HFFc6 (cell line): ENCODE results near the gene OR52M1. TPM values are rescaled to one million over a fixed set of nuclear protein-coding genes. Genes with fewer than 3 reads are reported as not detected.
A peak's percentile ranks its signal among the peaks of the same experiment; 100 is the strongest.
"Not testable (repeated sequence)": the region's sequence is repeated elsewhere in the genome, so short reads cannot be mapped to it uniquely, and the experiment has no call there.

Experiments used
- DNase-seq: peaks from one replicate; pipeline ENCODE4 v3.0.0-alpha.2; 2018
- H3K27ac Mint-ChIP-seq: 2 replicates; pipeline ENCODE4 v1.8.0; 2020; ENCODE audit warnings: mild to moderate bottlenecking, mixed read lengths
- H3K27me3 Mint-ChIP-seq: 2 replicates; pipeline ENCODE4 v1.8.0; 2021; ENCODE audit warnings: mild to moderate bottlenecking, moderate library complexity, mixed read lengths; ENCODE audit not compliant: insufficient read depth
- H3K36me3 Mint-ChIP-seq: 2 replicates; pipeline ENCODE4 v1.8.0; 2021; ENCODE audit warnings: low read depth, mixed read lengths
- H3K4me1 Mint-ChIP-seq: 2 replicates; pipeline ENCODE4 v1.8.0; 2020; ENCODE audit warnings: low read depth, mixed read lengths
- H3K4me3 Mint-ChIP-seq: 2 replicates; pipeline ENCODE4 v1.8.0; 2020; ENCODE audit warnings: mild to moderate bottlenecking, moderate library complexity, mixed read lengths
- H3K9me3 Mint-ChIP-seq: 2 replicates; pipeline ENCODE4 v1.8.0; 2020; ENCODE audit warnings: mild to moderate bottlenecking, mixed read lengths
- total RNA-seq, 6 experiments: library from RNA; stranded (reverse); fragmentation: NEBNext Ultra II Directional; extraction: Animal tissue kit (Norgen Biotek cat#: 25700); gene quantifications; 2 replicates in 1 of 6; 3 replicates in 5 of 6; pipeline ENCODE4 v1.2.3, GENCODE V29; 2021
- TF ChIP-seq, protein P1 (sequence below): fragments of 200-600 bp; sonication (generic); IDR thresholded peaks from 2 replicates; pipeline ENCODE4 v1.5.0; 2021; ENCODE audit warnings: antibody characterized with exemption, mild to moderate bottlenecking

OR52M1 gene
- total RNA-seq, 6 experiments from 2014 or later: not detected

DNA sequence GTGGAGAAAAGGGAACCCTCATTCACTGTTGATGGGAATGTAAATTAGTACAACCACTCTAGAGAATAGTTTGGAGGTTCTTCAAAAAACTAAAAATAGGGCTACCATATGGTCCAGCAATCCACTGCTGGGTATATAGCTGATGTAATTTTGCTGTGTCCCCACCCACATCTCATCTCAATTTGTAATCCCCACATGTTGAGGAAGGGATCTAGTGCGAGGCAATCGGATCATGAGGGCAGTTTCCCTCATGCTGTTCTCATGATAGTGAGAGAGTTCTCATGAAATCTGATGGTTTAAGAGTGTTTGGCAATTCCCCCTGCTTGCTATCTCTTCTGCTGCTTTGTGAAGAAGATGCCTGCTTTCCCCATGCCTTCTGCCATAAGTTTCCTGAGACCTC is 17.1 kb upstream of the OR52M1 start:
- Mint-ChIP-seq H3K27me3 (no peaks in the 10 kb centered on the region), H3K4me1 (no peaks in the 10 kb centered on the region), H3K4me3 (no peak overlapping the region), H3K9me3 (peaks cover 10% of the 10 kb centered on the region), H3K27ac (no peak overlapping the region), H3K36me3 (no peaks in the 10 kb centered on the region)
- no peak for DNase-seq
- TF ChIP-seq, protein P1, sequence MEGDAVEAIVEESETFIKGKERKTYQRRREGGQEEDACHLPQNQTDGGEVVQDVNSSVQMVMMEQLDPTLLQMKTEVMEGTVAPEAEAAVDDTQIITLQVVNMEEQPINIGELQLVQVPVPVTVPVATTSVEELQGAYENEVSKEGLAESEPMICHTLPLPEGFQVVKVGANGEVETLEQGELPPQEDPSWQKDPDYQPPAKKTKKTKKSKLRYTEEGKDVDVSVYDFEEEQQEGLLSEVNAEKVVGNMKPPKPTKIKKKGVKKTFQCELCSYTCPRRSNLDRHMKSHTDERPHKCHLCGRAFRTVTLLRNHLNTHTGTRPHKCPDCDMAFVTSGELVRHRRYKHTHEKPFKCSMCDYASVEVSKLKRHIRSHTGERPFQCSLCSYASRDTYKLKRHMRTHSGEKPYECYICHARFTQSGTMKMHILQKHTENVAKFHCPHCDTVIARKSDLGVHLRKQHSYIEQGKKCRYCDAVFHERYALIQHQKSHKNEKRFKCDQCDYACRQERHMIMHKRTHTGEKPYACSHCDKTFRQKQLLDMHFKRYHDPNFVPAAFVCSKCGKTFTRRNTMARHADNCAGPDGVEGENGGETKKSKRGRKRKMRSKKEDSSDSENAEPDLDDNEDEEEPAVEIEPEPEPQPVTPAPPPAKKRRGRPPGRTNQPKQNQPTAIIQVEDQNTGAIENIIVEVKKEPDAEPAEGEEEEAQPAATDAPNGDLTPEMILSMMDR: no peak

DNA sequence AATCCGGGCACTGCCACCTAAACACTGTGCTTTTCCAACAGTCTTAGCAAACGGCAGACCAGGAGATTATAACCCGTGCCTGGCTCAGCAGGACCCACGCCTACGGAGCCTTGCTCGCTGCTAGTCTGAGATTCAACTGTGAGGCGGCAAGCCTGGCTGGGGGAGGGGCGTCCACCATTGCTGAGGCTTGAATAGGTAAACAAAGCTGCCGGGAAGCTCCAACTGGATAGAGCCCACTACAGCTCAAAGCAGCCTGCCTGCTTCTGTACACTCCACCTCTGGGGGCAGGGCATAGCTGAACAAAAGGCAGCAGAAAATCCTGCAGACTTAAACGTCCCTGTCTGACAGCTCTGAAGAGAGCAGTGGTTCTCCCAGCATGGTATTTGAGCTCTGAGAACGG is 13.3 kb upstream of the OR52M1 start:
- not testable (repeated sequence) for H3K36me3 Mint-ChIP-seq

DNA sequence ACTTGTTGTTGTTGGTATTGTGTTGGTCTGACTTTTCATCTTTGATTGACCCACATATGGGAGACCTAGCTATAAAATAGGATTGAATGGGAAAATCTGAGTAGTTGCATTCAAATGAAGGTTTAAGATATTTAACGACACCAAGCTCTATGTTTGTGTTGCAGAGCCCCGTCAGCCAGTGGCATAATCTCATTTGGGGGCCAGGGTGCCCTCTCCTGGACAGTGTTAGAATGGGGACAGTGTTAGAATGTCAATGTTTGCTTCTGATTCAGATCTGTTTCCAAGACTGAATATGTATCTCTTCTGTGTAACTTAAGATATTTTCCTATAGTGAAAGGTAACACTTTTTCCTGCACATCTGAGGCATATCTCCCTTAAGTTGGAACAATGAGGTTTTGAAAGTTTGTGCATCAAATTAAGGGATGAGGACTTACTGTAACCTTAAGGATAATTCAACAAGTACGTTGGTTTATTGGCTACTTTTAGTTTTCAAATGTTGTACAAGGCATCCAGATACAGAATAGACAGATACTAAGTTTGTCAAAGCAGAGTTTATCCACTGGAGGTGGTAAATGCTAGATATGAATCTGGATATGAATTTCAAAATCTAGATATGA is 5.3 kb upstream of the OR52M1 start:
- DNase-seq: peak; percentile 2
- no peaks in the 10 kb centered on the region; the same call in none of the 2 replicates for H3K27me3 Mint-ChIP-seq
- H3K9me3 Mint-ChIP-seq: no peaks in the 10 kb centered on the region; the same call in 1 of the 2 replicates
- TF ChIP-seq, protein P1: peak; percentile 76
- no peak overlapping the region for H3K27ac Mint-ChIP-seq
- no peaks in the 10 kb centered on the region for H3K36me3 Mint-ChIP-seq
- H3K4me3 Mint-ChIP-seq: no peak overlapping the region
- no peaks in the 10 kb centered on the region for H3K4me1 Mint-ChIP-seq

More for the DNA sequence above, 13.3 kb upstream of the OR52M1 start:
- not testable (repeated sequence) for H3K4me1 Mint-ChIP-seq, DNase-seq, H3K9me3 Mint-ChIP-seq, H3K27ac Mint-ChIP-seq, H3K4me3 Mint-ChIP-seq, H3K27me3 Mint-ChIP-seq

DNA sequence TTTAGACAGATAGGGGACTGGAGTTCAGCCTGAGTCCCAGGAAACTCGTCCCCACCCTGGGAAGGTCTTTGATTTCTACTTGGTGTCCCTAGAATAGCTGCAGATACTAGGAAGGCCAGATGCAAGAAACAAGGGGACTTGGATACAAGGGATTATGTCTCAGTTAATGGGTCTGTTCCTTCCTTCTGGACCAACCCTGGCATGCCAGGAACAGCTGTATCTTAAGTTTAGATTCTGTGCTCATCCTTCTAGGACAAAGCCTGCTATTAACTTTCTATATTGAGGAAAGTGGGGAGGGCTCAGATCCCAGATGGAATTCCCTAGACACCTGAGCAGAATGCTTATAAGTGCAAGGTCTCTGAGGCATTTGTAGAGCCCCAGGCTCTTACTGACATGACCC is 3.9 kb upstream of the OR52M1 start:
- Mint-ChIP-seq H3K4me3 (no peak overlapping the region), H3K4me1 (no peaks in the 10 kb centered on the region), H3K36me3 (no peaks in the 10 kb centered on the region), H3K9me3 (no peaks in the 10 kb centered on the region; the same call in 1 of the 2 replicates), H3K27ac (no peak overlapping the region), H3K27me3 (no peaks in the 10 kb centered on the region; the same call in none of the 2 replicates)
- no peak for DNase-seq
- TF ChIP-seq, protein P1: no peak

DNA sequence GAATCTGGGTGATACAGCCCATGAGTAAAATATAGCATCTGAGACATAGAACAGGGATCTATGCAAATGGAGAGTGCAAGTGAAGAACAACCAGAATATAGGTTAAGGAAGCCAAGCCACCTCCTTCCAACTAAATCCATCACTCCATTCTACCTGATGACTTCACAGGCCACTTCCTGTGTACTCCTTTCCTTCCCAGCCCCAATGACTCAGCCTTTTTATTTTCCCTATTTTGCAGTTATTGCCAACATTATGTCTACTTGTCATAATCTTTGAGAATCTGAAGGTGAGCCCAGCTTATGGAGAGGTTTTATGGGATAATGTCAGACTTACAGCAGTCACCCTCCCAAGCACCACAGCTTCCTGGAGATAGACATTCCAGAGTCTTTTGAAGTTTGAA is 1.4 kb upstream of the OR52M1 start:
- Mint-ChIP-seq H3K36me3 (no peaks in the 10 kb centered on the region), H3K4me3 (no peak overlapping the region), H3K4me1 (no peaks in the 10 kb centered on the region), H3K9me3 (no peaks in the 10 kb centered on the region), H3K27me3 (no peaks in the 10 kb centered on the region; the same call in none of the 2 replicates), H3K27ac (no peak overlapping the region)
- no peak for DNase-seq
- TF ChIP-seq, protein P1: no peak

DNA sequence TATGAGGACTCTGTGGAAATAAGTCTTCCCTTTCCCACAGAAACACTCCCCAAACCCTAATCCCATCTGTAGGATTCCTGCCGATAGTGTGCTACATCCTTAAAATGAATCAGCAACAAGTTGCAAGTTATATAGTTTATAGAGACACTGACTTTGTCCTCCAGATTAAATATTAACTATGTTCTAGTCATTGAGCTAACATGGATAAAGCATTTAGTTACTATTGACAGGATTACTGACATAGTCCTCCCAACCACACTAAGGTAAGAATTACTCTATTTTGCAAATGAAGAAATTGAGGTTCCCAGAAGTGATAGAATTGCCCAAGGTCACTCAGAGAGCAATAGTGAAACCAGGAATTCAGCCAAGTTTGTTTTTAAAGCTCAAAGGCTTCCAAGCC is 1.9 kb downstream of the OR52M1 start:
- no peaks in the 10 kb centered on the region for H3K9me3 Mint-ChIP-seq
- TF ChIP-seq, protein P1: no peak
- no peak for DNase-seq
- no peaks in the 10 kb centered on the region; the same call in 1 of the 2 replicates for H3K27me3 Mint-ChIP-seq
- H3K36me3 Mint-ChIP-seq: no peaks in the 10 kb centered on the region
- H3K27ac Mint-ChIP-seq: no peak overlapping the region
- no peak overlapping the region for H3K4me3 Mint-ChIP-seq
- H3K4me1 Mint-ChIP-seq: no peaks in the 10 kb centered on the region
